D721Med (cell line): ENCODE measurements around the gene PRRX1.

Experiments used
- DNase-seq: peaks from one replicate; pipeline ENCODE4 v3.0.0; 2011; ENCODE audit warnings: low spot score; ENCODE audit not compliant: insufficient read length
- FAIRE-seq: peaks from 2 replicates; lab custom pipeline; 2011; peaks lifted over from hg19 to GRCh38; lab: Jason Lieb, UNC
- TF ChIP-seq, protein P1 (sequence below): IDR thresholded peaks from 2 replicates; pipeline ENCODE4 v1.5.1; 2012; ENCODE audit warnings: mild to moderate bottlenecking, control low read depth; ENCODE audit not compliant: insufficient read depth; ENCODE audit errors: missing control alignments

Gene PRRX1

DNA sequence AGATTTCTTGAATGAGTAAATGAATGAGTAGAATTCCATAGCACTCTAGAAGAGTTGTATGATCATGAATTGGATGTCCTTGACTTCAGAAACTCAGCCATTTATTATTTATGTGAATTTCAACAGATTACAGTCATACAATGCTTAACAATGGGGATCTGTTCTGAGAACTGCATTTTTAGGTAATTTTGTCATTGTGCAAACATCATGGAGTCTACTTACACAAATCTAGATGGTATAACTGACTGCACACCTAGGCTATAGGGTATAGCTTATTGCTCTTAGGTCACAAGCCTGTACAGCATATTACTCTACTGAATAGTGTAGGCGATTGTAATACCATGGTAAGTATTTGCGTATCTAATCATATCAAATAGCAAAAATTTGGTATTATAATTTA lies 59.6 kb downstream of the PRRX1 start:
- no peak for DNase-seq
- FAIRE-seq = no peak
- TF ChIP-seq, protein P1, sequence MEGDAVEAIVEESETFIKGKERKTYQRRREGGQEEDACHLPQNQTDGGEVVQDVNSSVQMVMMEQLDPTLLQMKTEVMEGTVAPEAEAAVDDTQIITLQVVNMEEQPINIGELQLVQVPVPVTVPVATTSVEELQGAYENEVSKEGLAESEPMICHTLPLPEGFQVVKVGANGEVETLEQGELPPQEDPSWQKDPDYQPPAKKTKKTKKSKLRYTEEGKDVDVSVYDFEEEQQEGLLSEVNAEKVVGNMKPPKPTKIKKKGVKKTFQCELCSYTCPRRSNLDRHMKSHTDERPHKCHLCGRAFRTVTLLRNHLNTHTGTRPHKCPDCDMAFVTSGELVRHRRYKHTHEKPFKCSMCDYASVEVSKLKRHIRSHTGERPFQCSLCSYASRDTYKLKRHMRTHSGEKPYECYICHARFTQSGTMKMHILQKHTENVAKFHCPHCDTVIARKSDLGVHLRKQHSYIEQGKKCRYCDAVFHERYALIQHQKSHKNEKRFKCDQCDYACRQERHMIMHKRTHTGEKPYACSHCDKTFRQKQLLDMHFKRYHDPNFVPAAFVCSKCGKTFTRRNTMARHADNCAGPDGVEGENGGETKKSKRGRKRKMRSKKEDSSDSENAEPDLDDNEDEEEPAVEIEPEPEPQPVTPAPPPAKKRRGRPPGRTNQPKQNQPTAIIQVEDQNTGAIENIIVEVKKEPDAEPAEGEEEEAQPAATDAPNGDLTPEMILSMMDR = no peak

GRCh38 chr1:170725326-170725725 lies 61.4 kb downstream of the PRRX1 start:
- TF ChIP-seq, protein P1 = no peak
- peak; percentile 88 for FAIRE-seq

GRCh38 chr1:170727963-170728362 lies 64.0 kb downstream of the PRRX1 start:
- TF ChIP-seq, protein P1 = no peak
- FAIRE-seq = peak; percentile 75
- DNase-seq = no peak

More at GRCh38 chr1:170725326-170725725, 61.4 kb downstream of the PRRX1 start:
- no peak for DNase-seq

DNA sequence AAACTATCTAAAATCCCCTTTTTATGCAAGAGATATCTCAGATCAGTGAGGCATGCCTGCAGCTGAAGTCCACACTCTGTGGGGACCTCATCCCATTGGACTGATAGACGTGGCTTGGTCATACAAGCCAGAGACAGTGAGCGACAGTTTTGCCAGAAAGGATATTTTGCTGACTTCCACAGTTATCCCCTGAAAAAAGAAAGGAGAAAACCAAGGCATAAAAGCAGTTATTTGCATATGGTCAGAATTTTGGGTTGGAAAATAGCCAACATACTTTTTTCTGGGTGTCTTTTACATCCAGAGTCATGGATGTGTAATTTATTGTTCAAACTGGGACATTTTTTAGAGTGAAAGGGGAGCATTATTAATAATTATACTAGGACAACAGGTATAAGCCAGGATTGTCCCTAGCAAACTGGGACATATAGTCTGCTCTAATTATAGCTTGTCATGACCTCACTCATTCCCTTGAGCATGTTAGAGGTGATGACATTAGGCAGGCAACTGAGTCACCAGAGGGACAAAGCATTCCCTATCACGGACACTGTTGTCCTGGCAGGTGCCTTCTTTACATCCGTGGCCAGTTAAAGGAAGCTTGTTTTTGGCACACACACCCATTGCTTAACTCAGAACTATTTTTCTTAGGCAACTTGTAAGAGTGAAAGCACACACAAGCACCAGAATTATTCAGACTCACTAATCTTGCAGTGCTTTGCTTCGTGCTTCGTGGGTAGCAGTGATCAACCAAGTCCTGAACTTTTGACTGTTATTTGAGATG lies 65.5 kb downstream of the PRRX1 start:
- no peak for FAIRE-seq
- TF ChIP-seq, protein P1 = no peak
- DNase-seq = no peak

DNA sequence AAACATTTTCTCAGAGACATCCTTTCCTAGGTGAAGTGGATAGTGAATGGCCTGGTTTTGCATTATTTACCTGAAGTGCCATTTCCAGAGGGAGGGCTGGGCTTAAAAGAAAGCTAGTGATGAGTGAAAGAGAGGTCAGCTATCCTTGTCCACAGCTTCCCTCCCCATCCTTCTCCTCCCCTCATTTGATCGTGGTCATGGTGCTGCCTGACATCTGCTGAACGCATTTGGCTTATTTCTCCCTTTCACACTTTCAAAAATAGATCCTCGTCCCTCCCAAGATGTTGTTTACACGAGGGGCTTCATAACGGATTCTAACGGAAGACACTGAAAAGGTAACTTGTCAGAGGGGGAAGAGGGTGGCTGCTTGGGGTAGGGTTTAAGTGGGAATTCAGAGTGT lies 66.1 kb downstream of the PRRX1 start:
- FAIRE-seq (no peak), DNase-seq (no peak)
- TF ChIP-seq, protein P1 = no peak

- TF ChIP-seq, protein P1 = no peak
- FAIRE-seq = no peak
- no peak for DNase-seq
Observed at GRCh38 chr1:170730438-170730837, 66.5 kb downstream of the PRRX1 start.
